Kidney (tissue), 14 donors: ENCODE results near the gene TMCO4. TPM values are rescaled to one million over a fixed set of nuclear protein-coding genes. Genes with fewer than 3 reads are reported as not detected.
"Not testable (repeated sequence)": the region's sequence is repeated elsewhere in the genome, so short reads cannot be mapped to it uniquely, and the experiment has no call there.

ENCODE experiments used
- DNase-seq, 5 donors: peaks; one replicate each; pipeline ENCODE4 v3.0.0-alpha.2; 2013 to 2020
- FAIRE-seq: peaks from 2 replicates; lab custom pipeline; 2012; peaks lifted over from hg19 to GRCh38; lab: Jason Lieb, UNC
- H3K27ac ChIP-seq, 2 donors: one replicate each; pipeline ENCODE4 v1.7.0; 2013; ENCODE audit warnings: low read depth in 2 of 2, low read length in 2 of 2, inconsistent platforms in 1 of 2
- H3K27me3 ChIP-seq: one replicate; pipeline ENCODE4 v1.7.1; 2013; ENCODE audit warnings: low read length, inconsistent platforms; ENCODE audit not compliant: control insufficient read depth, insufficient read depth
- H3K36me3 ChIP-seq, 3 donors: one replicate each; pipeline versions ENCODE4 v1.7.0 to v1.7.1; 2013; ENCODE audit warnings: low read length in 3 of 3, control low read depth in 1 of 3, inconsistent platforms in 1 of 3; ENCODE audit not compliant: insufficient read depth in 3 of 3, control insufficient read depth in 2 of 3
- H3K4me1 ChIP-seq, 3 donors: one replicate each; pipeline versions ENCODE4 v1.7.0 to v1.7.1; 2013; ENCODE audit warnings: low read length in 3 of 3, inconsistent platforms in 1 of 3, low read depth in 1 of 3; ENCODE audit not compliant: control insufficient read depth in 2 of 3, insufficient read depth in 2 of 3
- H3K4me3 ChIP-seq, 3 donors: one replicate each; pipeline versions ENCODE4 v1.7.0 to v1.8.1; 2013; ENCODE audit warnings: low read length in 3 of 3, control low read depth in 1 of 3, inconsistent platforms in 1 of 3
- H3K9ac ChIP-seq, 3 donors: one replicate each; pipeline versions ENCODE4 v1.7.0 to v1.7.1; 2013; ENCODE audit warnings: low read length in 3 of 3, control low read depth in 1 of 3, inconsistent platforms in 1 of 3
- H3K9me3 ChIP-seq, 3 donors: one replicate each; pipeline versions ENCODE4 v1.7.0 to v1.7.1; 2013; ENCODE audit warnings: low read length in 3 of 3, control low read depth in 1 of 3, inconsistent platforms in 1 of 3; ENCODE audit not compliant: control insufficient read depth in 2 of 3, insufficient read depth in 1 of 3
- CTCF ChIP-seq: IDR thresholded peaks from 3 replicates; pipeline ENCODE4 v1.5.1; 2012; ENCODE audit warnings: mild to moderate bottlenecking, moderate library complexity, borderline replicate concordance; ENCODE audit not compliant: insufficient read depth; ENCODE audit errors: extremely low read depth
- intact Hi-C: fragments of 100-400 bp; cut with DNase I; formaldehyde crosslinking; loops from one replicate; pipeline ENCODE4 v1.11.1; 2022
- polyA plus RNA-seq: library from polyadenylated mRNA; stranded (reverse); fragments of 350-450 nt; fragmentation: Illumina TruSeq; extraction: RNeasy Lipid Tissue Mini Kit (QIAGEN cat#74804); gene quantifications from one replicate; pipeline ENCODE4 v1.2.3, GENCODE V29; 2014; ENCODE audit warnings: low read depth, low replicate concordance; ENCODE audit not compliant: insufficient read depth
- total RNA-seq: library from RNA; stranded (reverse); fragmentation: NEBNext Ultra II Directional; extraction: Animal tissue kit (Norgen Biotek cat#: 25700); gene quantifications from one replicate; pipeline ENCODE4 v1.2.1, GENCODE V29; 2021
- donor health status: control.
- donor health status: control.
- donor health status: control.
- donor health status: control.
- donor health status: control.
- donor health status: DM: yes; HTN: yes; CAD: no.
- donor health status: Normal renal cell carcinoma (clear cell type).

Gene TMCO4
- total and polyA plus RNA-seq, 2 donors from 2014 or later, result 35.0 to 36.5 TPM

- no peak for TF ChIP-seq CTCF
- DNase-seq (no peak), FAIRE-seq (no peak)
- no peak overlapping the region for H3K9ac ChIP-seq
- H3K4me3 ChIP-seq, result no peak overlapping the region
- H3K36me3 ChIP-seq, result peaks cover 0 to 10% (median 0%) of the 10 kb centered on the region in 3 donors
- intact Hi-C loops, result no loop called here
- peaks cover 0 to 8% (median 0%) of the 10 kb centered on the region in 3 donors for H3K4me1 ChIP-seq
- H3K9me3 ChIP-seq, result no peaks in the 10 kb centered on the region
- no peak overlapping the region for H3K27ac ChIP-seq
- H3K27me3 ChIP-seq, result no peaks in the 10 kb centered on the region
These were observed 5.1 kb downstream of the TMCO4 start for GRCh38 chr1:19794583-19794982.

- Histone ChIP-seq H3K27me3 (no peaks in the 10 kb centered on the region), H3K27ac (no peak overlapping the region), H3K9me3 (no peaks in the 10 kb centered on the region), H3K4me3 (no peak overlapping the region), H3K36me3 (peaks cover 0 to 10% (median 0%) of the 10 kb centered on the region in 3 donors), H3K4me1 (peaks cover 0 to 2% (median 0%) of the 10 kb centered on the region in 3 donors), H3K9ac (no peak overlapping the region)
- no peak for TF ChIP-seq CTCF
- no peak for DNase-seq
- intact Hi-C loops, result no loop called here
- no peak for FAIRE-seq
These were observed 6.2 kb downstream of the TMCO4 start for GRCh38 chr1:19793360-19794046.

- no peaks in the 10 kb centered on the region for H3K9me3 ChIP-seq
- H3K4me3 ChIP-seq, result no peak overlapping the region
- no peak for TF ChIP-seq CTCF
- H3K27me3 ChIP-seq, result no peaks in the 10 kb centered on the region
- no peaks in the 10 kb centered on the region for H3K4me1 ChIP-seq
- intact Hi-C loops, result no loop called here
- H3K36me3 ChIP-seq, result peaks cover 0 to 10% (median 0%) of the 10 kb centered on the region in 3 donors
- DNase-seq, result no peak
- H3K27ac ChIP-seq, result no peak overlapping the region
- H3K9ac ChIP-seq, result no peak overlapping the region
- FAIRE-seq, result no peak
These were observed 7.3 kb downstream of the TMCO4 start for GRCh38 chr1:19792237-19793002.

GRCh38 chr1:19790061-19790975, 9.4 kb downstream of the TMCO4 start:
- intact Hi-C loops, H3K4me3 ChIP-seq, H3K4me1 ChIP-seq, H3K27me3 ChIP-seq, DNase-seq, FAIRE-seq, H3K27ac ChIP-seq, H3K9me3 ChIP-seq, H3K9ac ChIP-seq: not testable (repeated sequence)
- H3K36me3 ChIP-seq, result peaks cover 0 to 10% (median 2%) of the 10 kb centered on the region in 3 donors
